Sigmoid colon (tissue), 7 donors: ENCODE data around the gene ZNF581. TPM values are rescaled to one million over a fixed set of nuclear protein-coding genes. Genes with fewer than 3 reads are reported as not detected.

Experiments
- DNase-seq: peaks from one replicate; pipeline ENCODE4 v3.0.0-alpha.2; 2019
- H3K27ac ChIP-seq, 4 donors: fragments of 200-600 bp; sonication (generic); one replicate each; pipeline ENCODE4 v1.5.1; 2016 to 2019; ENCODE audit warnings: mild to moderate bottlenecking in 1 of 4
- H3K27me3 ChIP-seq, 3 donors: fragments of 200-600 bp; sonication (generic); one replicate each; pipeline ENCODE4 v1.5.1; 2019; ENCODE audit warnings: mild to moderate bottlenecking in 1 of 3
- H3K36me3 ChIP-seq, 4 donors: fragments of 200-600 bp; sonication (generic); one replicate each; pipeline ENCODE4 v1.5.1; 2016 to 2019
- H3K4me1 ChIP-seq, 4 donors: fragments of 200-600 bp; sonication (generic); one replicate each; pipeline ENCODE4 v1.5.1; 2017 to 2019
- H3K4me3 ChIP-seq, 4 donors: fragments of 200-600 bp; sonication (generic); one replicate each; pipeline ENCODE4 v1.5.1; 2017 to 2019; ENCODE audit warnings: mild to moderate bottlenecking in 2 of 4, moderate library complexity in 1 of 4
- H3K9me3 ChIP-seq, 4 donors: fragments of 200-600 bp in 3 of 4; sonication (generic) in 3 of 4; one replicate each; pipeline versions ENCODE4 v1.5.1 to v1.6.1; 2013 to 2019
- CTCF ChIP-seq, 4 experiments: fragments of 450-650 bp in 3 of 4; fragments of 200-600 bp in 1 of 4; IDR thresholded peaks; one replicate each; pipeline ENCODE4 v1.5.1; 2016 to 2019; ENCODE audit warnings: antibody characterized with exemption in 4 of 4, mild to moderate bottlenecking in 3 of 4, moderate library complexity in 2 of 4
- EP300 ChIP-seq, 4 donors: sonication (generic); formaldehyde crosslinking; IDR thresholded peaks; one replicate each; pipeline ENCODE4 v1.6.1; 2017; ENCODE audit warnings: antibody characterized with exemption in 4 of 4
- POLR2A ChIP-seq, 2 donors: fragments of 450-650 bp; IDR thresholded peaks; one replicate each; pipeline ENCODE4 v1.6.1; 2016; ENCODE audit warnings: antibody characterized with exemption in 2 of 2, mild to moderate bottlenecking in 2 of 2, moderate library complexity in 2 of 2
- POLR2AphosphoS5 ChIP-seq, 4 donors: sonication (generic); formaldehyde crosslinking; IDR thresholded peaks; one replicate each; pipeline ENCODE4 v1.6.1; 2017; ENCODE audit warnings: antibody characterized with exemption in 4 of 4
- WGBS, 2 donors: extraction: QIAGEN DNeasy Blood & Tissue Kit; methylation state at CpG; one replicate each; pipeline ENCODE4 v1.1.7; 2013; 5-methylcytosine and 5-hydroxymethylcytosine counted together
- intact Hi-C: fragments of 100-400 bp; cut with DNase I; formaldehyde crosslinking; loops from one replicate; pipeline ENCODE4 v1.15.1; 2023
- polyA plus RNA-seq, 3 donors: library from polyadenylated mRNA; stranded (reverse); fragments of 200-250 nt; gene quantifications; one replicate each; pipeline ENCODE4 v1.2.3, GENCODE V29; 2013
- total RNA-seq, 4 donors: library from RNA; depleted of rRNA; stranded (reverse); fragments of >200 nt; gene quantifications; one replicate each; pipeline ENCODE4 v1.1.0, GENCODE V29; 2016
- donor health status: healthy with polysubstance abuse.
- donor health status: Bipolar disorder and iron deficiency.
- donor health status: healthy.

The ZNF581 gene
- total and polyA plus RNA-seq, 7 donors, result 17.1 to 43.2 (median 23.4) TPM

DNA sequence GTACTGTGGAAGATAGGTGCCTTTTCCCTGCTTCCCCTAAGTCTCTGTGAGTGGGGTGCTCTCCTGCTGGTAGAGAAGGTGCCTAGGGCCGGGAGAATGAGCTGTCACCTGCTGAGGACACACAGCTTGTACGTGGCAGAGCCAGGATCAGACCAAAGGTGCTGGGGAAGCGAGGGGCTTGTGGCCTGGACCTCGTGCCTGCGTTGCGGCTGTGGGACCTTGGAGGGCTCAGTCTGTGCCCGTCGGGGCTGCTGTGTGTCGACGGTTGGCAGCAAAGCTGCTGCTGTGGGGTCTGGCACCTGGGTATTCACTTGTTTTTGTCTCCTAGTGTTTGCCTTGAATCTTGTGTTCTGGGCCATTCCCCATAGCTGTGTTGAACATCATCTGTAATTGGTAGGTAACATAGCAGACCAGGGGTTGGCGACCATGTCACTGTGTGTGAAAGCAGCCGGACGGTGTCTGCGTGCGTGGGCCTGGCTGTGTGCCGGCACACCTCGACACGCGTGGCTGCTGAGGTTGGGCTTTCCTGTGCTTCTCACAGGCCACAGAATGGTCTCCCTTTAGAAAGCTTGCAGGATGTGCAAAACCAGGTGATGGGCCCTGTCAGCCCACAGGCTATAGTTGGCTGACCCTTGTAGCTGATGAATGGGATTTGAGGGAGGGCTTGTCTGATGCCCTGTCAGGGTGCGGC is 20.5 kb downstream of the ZNF581 start:
- Histone ChIP-seq H3K27ac (no peak overlapping the region), H3K9me3 (no peaks in the 10 kb centered on the region), H3K36me3 (peaks cover 61 to 97% (median 81%) of the 10 kb centered on the region in 4 donors), H3K27me3 (no peaks in the 10 kb centered on the region), H3K4me1 (peaks cover 0 to 12% (median 9%) of the 10 kb centered on the region in 4 donors), H3K4me3 (no peak overlapping the region)
- no peak for DNase-seq
- intact Hi-C loops, result no loop called here
- TF ChIP-seq POLR2A (IDR thresholded peaks at IDR 0.05) (no peak), EP300 (IDR thresholded peaks at IDR 0.05) (no peak), CTCF (IDR thresholded peaks at IDR 0.05) (no peak), POLR2AphosphoS5 (IDR thresholded peaks at IDR 0.05) (no peak)
- WGBS, 2 donors, result 91 to 94% methylated on average over 20 of the region's 20 CpGs

DNA sequence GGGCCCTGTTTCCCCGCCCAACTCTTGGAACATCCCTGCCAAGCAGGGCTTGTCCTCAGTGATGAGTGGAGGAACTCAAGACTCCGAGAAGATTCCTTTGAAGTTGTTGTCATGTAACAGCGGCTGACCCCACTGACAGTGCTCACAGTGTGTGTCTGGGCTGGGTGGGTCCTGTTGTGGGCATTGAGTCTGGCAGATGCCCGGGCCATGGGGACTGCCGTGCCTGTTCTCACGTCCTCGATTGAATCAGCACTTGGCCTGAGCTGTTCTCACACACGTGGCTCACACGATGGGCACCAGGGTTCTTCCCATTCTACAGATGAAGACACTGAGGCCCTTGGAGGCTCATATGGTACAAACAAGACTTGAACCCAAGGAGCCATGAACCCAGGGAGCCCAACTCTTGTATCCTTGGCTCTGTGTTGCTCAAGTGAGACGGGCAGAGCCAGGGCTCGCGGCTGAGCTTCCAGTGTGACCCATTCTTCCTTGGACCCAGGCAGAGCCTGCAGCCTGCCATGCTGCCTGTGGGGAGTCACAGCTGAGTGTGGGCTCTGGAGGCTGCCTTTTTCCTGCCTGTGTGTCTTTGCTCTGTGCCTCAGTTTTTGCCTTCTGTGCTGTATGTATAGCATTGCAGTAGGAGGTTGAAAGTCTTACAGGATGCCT is 23.0 kb downstream of the ZNF581 start:
- TF ChIP-seq POLR2AphosphoS5 (IDR thresholded peaks at IDR 0.05) (no peak), POLR2A (IDR thresholded peaks at IDR 0.05) (no peak), EP300 (IDR thresholded peaks at IDR 0.05) (no peak), CTCF (IDR thresholded peaks at IDR 0.05) (no peak)
- H3K4me3 ChIP-seq, result no peak overlapping the region
- H3K9me3 ChIP-seq, result no peaks in the 10 kb centered on the region
- WGBS, 2 donors, result 87 to 93% methylated on average over 12 of the region's 12 CpGs
- H3K4me1 ChIP-seq, result no peaks in the 10 kb centered on the region
- intact Hi-C loops, result no loop called here
- H3K27me3 ChIP-seq, result no peaks in the 10 kb centered on the region
- H3K36me3 ChIP-seq, result peaks cover 64 to 95% (median 84%) of the 10 kb centered on the region in 4 donors
- no peak overlapping the region for H3K27ac ChIP-seq
- DNase-seq, result no peak

DNA sequence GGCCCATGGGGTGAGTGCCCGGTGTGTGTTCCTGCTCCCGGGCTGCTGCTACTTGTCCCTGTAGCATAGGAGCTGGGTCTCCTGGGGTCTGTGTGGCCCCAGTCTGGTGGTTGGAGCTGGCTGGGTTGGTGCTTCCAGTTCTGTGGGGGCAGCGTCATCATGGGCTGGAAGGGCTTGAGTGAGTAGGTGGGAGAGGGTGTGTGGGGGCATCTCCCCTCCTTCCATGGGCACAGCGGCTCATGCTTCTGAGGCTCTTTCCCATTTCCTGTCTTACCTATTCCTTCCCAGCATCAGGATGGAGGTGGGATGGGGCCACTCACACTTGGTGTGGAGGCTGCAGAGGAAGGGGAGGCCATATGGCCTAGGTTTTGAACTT is 23.5 kb downstream of the ZNF581 start:
- Histone ChIP-seq H3K4me1 (no peaks in the 10 kb centered on the region), H3K27me3 (no peaks in the 10 kb centered on the region), H3K27ac (no peak overlapping the region), H3K4me3 (no peak overlapping the region), H3K9me3 (no peaks in the 10 kb centered on the region), H3K36me3 (peaks cover 59 to 90% (median 79%) of the 10 kb centered on the region in 4 donors)
- intact Hi-C loops, result no loop called here
- no peak for DNase-seq
- 88 to 94% methylated on average over 4 of the region's 4 CpGs for WGBS, 2 donors
- TF ChIP-seq POLR2A (IDR thresholded peaks at IDR 0.05), result no peak
- no peak for TF ChIP-seq CTCF (IDR thresholded peaks at IDR 0.05)
- no peak for TF ChIP-seq POLR2AphosphoS5 (IDR thresholded peaks at IDR 0.05)
- no peak for TF ChIP-seq EP300 (IDR thresholded peaks at IDR 0.05)

DNA sequence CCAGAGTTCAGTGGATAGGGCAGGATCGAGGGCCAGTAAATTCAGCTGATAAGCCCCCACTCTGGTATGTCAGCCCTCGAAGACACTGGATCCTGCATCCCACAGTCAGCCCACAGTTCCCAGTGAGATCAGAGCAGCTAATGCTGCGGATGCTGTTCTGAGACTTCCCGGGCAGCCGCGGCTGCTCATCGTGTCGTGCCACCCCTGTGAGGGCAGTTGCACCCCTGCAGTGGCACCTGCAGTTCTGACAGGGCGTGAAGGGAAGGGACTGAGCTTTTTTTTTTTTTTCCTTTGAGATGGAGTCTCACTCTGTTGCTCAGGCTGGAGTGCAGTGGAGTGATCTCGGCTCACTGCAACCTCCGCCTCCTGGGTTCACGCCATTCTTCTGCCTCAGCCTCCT is 24.1 kb downstream of the ZNF581 start:
- TF ChIP-seq POLR2AphosphoS5 (IDR thresholded peaks at IDR 0.05) (no peak), EP300 (IDR thresholded peaks at IDR 0.05) (no peak), POLR2A (IDR thresholded peaks at IDR 0.05) (no peak), CTCF (IDR thresholded peaks at IDR 0.05) (no peak)
- Histone ChIP-seq H3K4me1 (no peaks in the 10 kb centered on the region), H3K27ac (no peak overlapping the region), H3K4me3 (no peak overlapping the region), H3K9me3 (no peaks in the 10 kb centered on the region), H3K27me3 (no peaks in the 10 kb centered on the region), H3K36me3 (peaks cover 58 to 88% (median 76%) of the 10 kb centered on the region in 4 donors)
- DNase-seq, result no peak
- WGBS, 2 donors, result 83 to 90% methylated on average over 12 of the region's 12 CpGs
- intact Hi-C loops, result no loop called here
